Skeletal muscle satellite cell (primary cell): Measurements from ENCODE around the gene NHP2.

Experiments used
- H3K27me3 ChIP-seq: 2 replicates; pipeline ENCODE4 v1.7.0; 2013; ENCODE audit warnings: low read length; ENCODE audit not compliant: control insufficient read depth, insufficient read depth
- H3K36me3 ChIP-seq: 2 replicates; pipeline ENCODE4 v1.7.0; 2013; ENCODE audit warnings: mild to moderate bottlenecking, control low read depth, low read length; ENCODE audit not compliant: insufficient read depth
- H3K4me1 ChIP-seq: 2 replicates; pipeline ENCODE4 v1.7.0; 2013; ENCODE audit warnings: low read length; ENCODE audit not compliant: control insufficient read depth, insufficient read depth
- H3K4me2 ChIP-seq: 2 replicates; pipeline ENCODE4 v1.7.0; 2013; ENCODE audit warnings: mild to moderate bottlenecking, low read length
- H3K4me3 ChIP-seq: 2 replicates; pipeline ENCODE4 v1.7.0; 2013; ENCODE audit warnings: low read length
- H3K9ac ChIP-seq: 2 replicates; pipeline ENCODE4 v1.7.0; 2013; ENCODE audit warnings: mild to moderate bottlenecking, low read depth, low read length, moderate library complexity
- H3K9me3 ChIP-seq: replicated peaks from 2 replicates; pipeline ENCODE4 v1.7.0; 2013; ENCODE audit warnings: mild to moderate bottlenecking, control low read depth, low read length

NHP2 gene

GRCh38 chr5:178116143-178116885 lies 37.4 kb downstream of the NHP2 start:
- Histone ChIP-seq H3K27me3 (peaks cover 80% of the 10 kb centered on the region), H3K36me3 (no peaks in the 10 kb centered on the region), H3K9me3 (peaks cover 5% of the 10 kb centered on the region), H3K4me3 (no peak overlapping the region), H3K9ac (no peak overlapping the region), H3K4me1 (peaks cover 3% of the 10 kb centered on the region), H3K4me2 (no peak overlapping the region)

GRCh38 chr5:178115814-178116142 lies 37.9 kb downstream of the NHP2 start:
- no peaks in the 10 kb centered on the region for H3K36me3 ChIP-seq
- H3K27me3 ChIP-seq = peaks cover 75% of the 10 kb centered on the region
- peaks cover 5% of the 10 kb centered on the region for H3K9me3 ChIP-seq
- H3K4me1 ChIP-seq = no peaks in the 10 kb centered on the region
- no peak overlapping the region for H3K4me3 ChIP-seq
- H3K9ac ChIP-seq = no peak overlapping the region
- H3K4me2 ChIP-seq = no peak overlapping the region

- Histone ChIP-seq H3K9me3 (peaks cover 5% of the 10 kb centered on the region), H3K36me3 (no peaks in the 10 kb centered on the region), H3K27me3 (peaks cover 75% of the 10 kb centered on the region), H3K4me2 (no peak overlapping the region), H3K4me3 (no peak overlapping the region), H3K4me1 (no peaks in the 10 kb centered on the region), H3K9ac (no peak overlapping the region)
These were observed 38.4 kb downstream of the NHP2 start for GRCh38 chr5:178115136-178115813.

- H3K9ac ChIP-seq = no peak overlapping the region
- H3K27me3 ChIP-seq = peaks cover 71% of the 10 kb centered on the region
- peak overlapping the region; percentile 19 for H3K4me2 ChIP-seq
- no peak overlapping the region for H3K4me3 ChIP-seq
- peaks cover 5% of the 10 kb centered on the region for H3K9me3 ChIP-seq
- H3K4me1 ChIP-seq = no peaks in the 10 kb centered on the region
- no peaks in the 10 kb centered on the region for H3K36me3 ChIP-seq
These were observed 39.2 kb downstream of the NHP2 start for GRCh38 chr5:178114325-178115135.

GRCh38 chr5:178113841-178114324 lies 39.8 kb downstream of the NHP2 start:
- no peaks in the 10 kb centered on the region for H3K4me1 ChIP-seq
- H3K9ac ChIP-seq = no peak overlapping the region
- peaks cover 68% of the 10 kb centered on the region for H3K27me3 ChIP-seq
- H3K9me3 ChIP-seq = peaks cover 5% of the 10 kb centered on the region
- H3K4me2 ChIP-seq = peak overlapping the region; percentile 44
- no peak overlapping the region for H3K4me3 ChIP-seq
- H3K36me3 ChIP-seq = no peaks in the 10 kb centered on the region

- Histone ChIP-seq H3K27me3 (peaks cover 71% of the 10 kb centered on the region), H3K36me3 (no peaks in the 10 kb centered on the region), H3K9ac (no peak within 1 kb of the TSS), H3K4me2 (peak within 1 kb of the TSS; percentile 68), H3K4me1 (no peaks in the 10 kb centered on the region), H3K9me3 (peaks cover 5% of the 10 kb centered on the region), H3K4me3 (peak within 1 kb of the TSS; percentile 24)
These were observed 40.4 kb downstream of the NHP2 start, which contains the start of gene N4BP3 for GRCh38 chr5:178113141-178113787. TSS of gene N4BP3 (plus strand) at chr5:178113532. CDS start at chr5:178119584, 6,052 bp downstream.

GRCh38 chr5:178112545-178112944 lies 41.1 kb downstream of the NHP2 start:
- Histone ChIP-seq H3K27me3 (peaks cover 72% of the 10 kb centered on the region), H3K36me3 (no peaks in the 10 kb centered on the region), H3K4me2 (no peak overlapping the region), H3K9ac (no peak overlapping the region), H3K4me1 (no peaks in the 10 kb centered on the region), H3K9me3 (peaks cover 5% of the 10 kb centered on the region), H3K4me3 (no peak overlapping the region)

GRCh38 chr5:178111925-178112324 lies 41.8 kb downstream of the NHP2 start:
- H3K4me3 ChIP-seq = no peak overlapping the region
- H3K9ac ChIP-seq = no peak overlapping the region
- no peak overlapping the region for H3K4me2 ChIP-seq
- H3K4me1 ChIP-seq = no peaks in the 10 kb centered on the region
- no peaks in the 10 kb centered on the region for H3K36me3 ChIP-seq
- H3K27me3 ChIP-seq = peaks cover 66% of the 10 kb centered on the region
- H3K9me3 ChIP-seq = peaks cover 5% of the 10 kb centered on the region

- Histone ChIP-seq H3K4me2 (no peak overlapping the region), H3K4me1 (no peaks in the 10 kb centered on the region), H3K9me3 (peaks cover 5% of the 10 kb centered on the region), H3K4me3 (no peak overlapping the region), H3K36me3 (no peaks in the 10 kb centered on the region), H3K9ac (no peak overlapping the region), H3K27me3 (peaks cover 56% of the 10 kb centered on the region)
These were observed 43.2 kb downstream of the NHP2 start for GRCh38 chr5:178110511-178110910.

GRCh38 chr5:178108966-178109365 lies 44.7 kb downstream of the NHP2 start:
- H3K4me2 ChIP-seq = no peak overlapping the region
- H3K27me3 ChIP-seq = peaks cover 40% of the 10 kb centered on the region

GRCh38 chr5:178108446-178108845 lies 45.2 kb downstream of the NHP2 start:
- Histone ChIP-seq H3K4me2 (no peak overlapping the region), H3K9ac (no peak overlapping the region), H3K27me3 (peaks cover 38% of the 10 kb centered on the region), H3K9me3 (peaks cover 5% of the 10 kb centered on the region), H3K36me3 (no peaks in the 10 kb centered on the region), H3K4me3 (no peak overlapping the region), H3K4me1 (no peaks in the 10 kb centered on the region)

More at GRCh38 chr5:178108966-178109365, 44.7 kb downstream of the NHP2 start:
- H3K36me3 ChIP-seq = no peaks in the 10 kb centered on the region
- H3K9me3 ChIP-seq = peaks cover 5% of the 10 kb centered on the region
- H3K4me3 ChIP-seq = no peak overlapping the region
- H3K9ac ChIP-seq = no peak overlapping the region
- no peaks in the 10 kb centered on the region for H3K4me1 ChIP-seq
